K562 (cell line): ENCODE measurements around the gene DNAJB4. TPM values are rescaled to one million over a fixed set of nuclear protein-coding genes. Genes with fewer than 3 reads are reported as not detected.

Experiments
- BACH1 ChIP-seq: fragments of 200-800 bp; sonication (Bioruptor generic); IDR thresholded peaks from 2 replicates; pipeline ENCODE4 v1.6.1; 2016; ENCODE audit warnings: missing genetic modification characterization, missing compliant biosample characterization
- BMI1 ChIP-seq: fragments of 150-350 bp; IDR thresholded peaks from 2 replicates; pipeline ENCODE4 v1.6.1; 2014; ENCODE audit warnings: low read length
- DACH1 ChIP-seq: fragments of 450-650 bp; IDR thresholded peaks from 2 replicates; pipeline ENCODE4 v1.6.1; 2018; ENCODE audit not compliant: partially characterized antibody
- DDX20 ChIP-seq: fragments of 450-650 bp; IDR thresholded peaks from 2 replicates; pipeline ENCODE4 v1.6.1; 2016; ENCODE audit warnings: missing genetic modification characterization, low read depth, mild to moderate bottlenecking, missing compliant biosample characterization, moderate library complexity
- FIP1L1 ChIP-seq: fragments of 200-400 bp; formaldehyde crosslinking; IDR thresholded peaks from 2 replicates; pipeline ENCODE4 v1.6.1; 2018; ENCODE audit warnings: mild to moderate bottlenecking, low read depth, low read length; ENCODE audit not compliant: poor library complexity, severe bottlenecking
- FOSL1 ChIP-seq: fragments of 200-800 bp; sonication (Bioruptor generic); conservative IDR thresholded peaks from 2 replicates; pipeline ENCODE4 v1.6.1; 2016; ENCODE audit warnings: missing genetic modification characterization, missing compliant biosample characterization
- LEF1 ChIP-seq: fragments of 450-650 bp; IDR thresholded peaks from 2 replicates; pipeline ENCODE4 v1.6.1; 2016; ENCODE audit warnings: mild to moderate bottlenecking
- MEIS2 ChIP-seq: fragments of 450-650 bp; IDR thresholded peaks from 2 replicates; pipeline ENCODE4 v1.6.1; 2014; ENCODE audit warnings: mild to moderate bottlenecking; ENCODE audit not compliant: partially characterized antibody
- NCOA2 ChIP-seq, 2 experiments: fragments of 450-650 bp; IDR thresholded peaks; 2 replicates each; pipeline ENCODE4 v1.6.1; 2018; ENCODE audit warnings: mild to moderate bottlenecking in 2 of 2, moderate library complexity in 1 of 2; ENCODE audit not compliant: partially characterized antibody in 2 of 2
- NFIC ChIP-seq: fragments of 450-650 bp; IDR thresholded peaks from 2 replicates; pipeline ENCODE4 v1.6.1; 2017; ENCODE audit warnings: mild to moderate bottlenecking, inconsistent platforms
- SMARCA4 ChIP-seq: fragments of 450-650 bp; IDR thresholded peaks from 2 replicates; pipeline ENCODE4 v1.6.1; 2016
- ZNF316 ChIP-seq: fragments of 450-650 bp; IDR thresholded peaks from 2 replicates; pipeline ENCODE4 v1.6.1; 2016
- polyA plus RNA-seq, 8 experiments: library from polyadenylated mRNA; depleted of rRNA in 4 of 8; stranded (reverse) in 5 of 8; unstranded in 3 of 8; fragments of >200 nt; fragmentation: Nextera tagmentation in 2 of 8; fragmentation: Illumina TruSeq in 1 of 8; extraction: Ambion mirVana in 2 of 8; extraction: Trizol in 1 of 8; gene quantifications; 2 replicates each; pipeline versions ENCODE4 v1.2.1 to v1.2.3, GENCODE V29; 2011 to 2014; ENCODE audit warnings: inconsistent platforms in 1 of 8, missing spikeins in 1 of 8
- total RNA-seq, 7 experiments: library from RNA; depleted of rRNA in 6 of 7; stranded (reverse); fragments of >200 nt in 6 of 7; fragmentation: Illumina TruSeq in 2 of 7; extraction: Trizol in 2 of 7; gene quantifications; 2 replicates each; pipeline versions ENCODE4 v1.2.1 to v1.2.3, GENCODE V29; 2011 to 2021; ENCODE audit warnings: low replicate concordance in 1 of 7
- TF ChIP-seq, protein P1 (sequence below): fragments of 250-450 bp; sonication (Bioruptor Pico); IDR thresholded peaks from 2 replicates; pipeline ENCODE4 v1.4.0; 2020; ENCODE audit warnings: mild to moderate bottlenecking, moderate library complexity, borderline replicate concordance
- TF ChIP-seq, protein P2 (sequence below): IDR thresholded peaks from 2 replicates; pipeline ENCODE4 v1.6.1; 2012; ENCODE audit warnings: low read depth, low read length, improper control_type of control experiment, borderline replicate concordance
- TF ChIP-seq, protein P3 (sequence below): sonication (generic); formaldehyde crosslinking; IDR thresholded peaks from 2 replicates; pipeline ENCODE4 v1.8.0; 2022; ENCODE audit warnings: mild to moderate bottlenecking, missing genetic modification reagents, borderline replicate concordance
- TF ChIP-seq, protein P4 (sequence below): fragments of 250-450 bp; sonication (Bioruptor Pico); IDR thresholded peaks from 2 replicates; pipeline ENCODE4 v1.4.0; 2020; ENCODE audit warnings: mild to moderate bottlenecking, moderate library complexity
- TF ChIP-seq, protein P5 (sequence below): fragments of 450-650 bp; IDR thresholded peaks from 2 replicates; pipeline ENCODE4 v1.6.1; 2016

DNAJB4 gene
- total and polyA plus RNA-seq, 9 of the 15 experiments (the other 6 are each of a cell fraction or from before 2014, with no cell fraction given), result 8.5 to 27.7 (median 19.8) TPM

DNA sequence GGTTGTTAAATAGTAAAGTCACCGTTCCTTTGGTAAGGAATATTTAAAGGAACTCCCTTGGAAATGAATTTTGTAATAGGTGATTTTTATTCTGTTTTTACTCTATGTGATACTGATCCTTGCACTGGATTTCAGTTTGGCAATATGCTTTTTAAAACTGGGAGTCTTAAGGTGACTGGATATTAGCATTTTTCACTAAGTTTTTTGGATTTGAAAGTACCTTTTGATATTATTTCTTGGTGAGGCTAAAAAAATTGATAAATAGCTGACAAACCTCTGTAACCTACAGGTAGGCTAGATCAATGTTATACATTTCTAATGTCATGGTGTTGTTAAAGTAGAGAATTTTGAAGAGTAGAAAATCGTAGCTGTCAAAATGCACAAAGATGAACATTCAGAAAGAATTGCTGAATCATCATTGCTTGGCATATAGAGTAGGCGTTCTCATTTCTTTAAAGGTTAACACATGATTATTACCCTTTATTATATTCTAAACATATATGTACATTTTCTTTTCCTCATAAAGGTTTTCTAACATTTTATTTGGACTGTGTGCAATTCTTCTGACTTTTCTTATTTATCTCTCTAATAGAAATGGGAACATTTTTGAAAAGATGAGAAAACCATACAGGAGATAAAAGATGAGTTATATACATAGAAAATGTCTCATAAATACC, 1.5 kb upstream of the DNAJB4 start (continued):
- TF ChIP-seq FOSL1 (tag) (0 out of 2 replicates have a peak, but pooled peaks have one; percentile 5), LEF1 (no peak), DACH1 (no peak), BMI1 (no peak), MEIS2 (peak; percentile 46), DDX20 (no peak), NFIC (peak; percentile 27; the same call in 1 of the 2 replicates), ZNF316 (peak; percentile 100), BACH1 (peak; percentile 89), SMARCA4 (peak; percentile 79), FIP1L1 (no peak), NCOA2 (IDR thresholded peaks at IDR 0.05; ENCODE audit: partially characterized antibody in 2 of 2) (peak in 1 of 2 experiments; percentile 7)
- TF ChIP-seq, protein P1, sequence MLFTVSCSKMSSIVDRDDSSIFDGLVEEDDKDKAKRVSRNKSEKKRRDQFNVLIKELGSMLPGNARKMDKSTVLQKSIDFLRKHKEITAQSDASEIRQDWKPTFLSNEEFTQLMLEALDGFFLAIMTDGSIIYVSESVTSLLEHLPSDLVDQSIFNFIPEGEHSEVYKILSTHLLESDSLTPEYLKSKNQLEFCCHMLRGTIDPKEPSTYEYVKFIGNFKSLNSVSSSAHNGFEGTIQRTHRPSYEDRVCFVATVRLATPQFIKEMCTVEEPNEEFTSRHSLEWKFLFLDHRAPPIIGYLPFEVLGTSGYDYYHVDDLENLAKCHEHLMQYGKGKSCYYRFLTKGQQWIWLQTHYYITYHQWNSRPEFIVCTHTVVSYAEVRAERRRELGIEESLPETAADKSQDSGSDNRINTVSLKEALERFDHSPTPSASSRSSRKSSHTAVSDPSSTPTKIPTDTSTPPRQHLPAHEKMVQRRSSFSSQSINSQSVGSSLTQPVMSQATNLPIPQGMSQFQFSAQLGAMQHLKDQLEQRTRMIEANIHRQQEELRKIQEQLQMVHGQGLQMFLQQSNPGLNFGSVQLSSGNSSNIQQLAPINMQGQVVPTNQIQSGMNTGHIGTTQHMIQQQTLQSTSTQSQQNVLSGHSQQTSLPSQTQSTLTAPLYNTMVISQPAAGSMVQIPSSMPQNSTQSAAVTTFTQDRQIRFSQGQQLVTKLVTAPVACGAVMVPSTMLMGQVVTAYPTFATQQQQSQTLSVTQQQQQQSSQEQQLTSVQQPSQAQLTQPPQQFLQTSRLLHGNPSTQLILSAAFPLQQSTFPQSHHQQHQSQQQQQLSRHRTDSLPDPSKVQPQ (CRISPR knock-in tag), result no peak
- TF ChIP-seq, protein P2, sequence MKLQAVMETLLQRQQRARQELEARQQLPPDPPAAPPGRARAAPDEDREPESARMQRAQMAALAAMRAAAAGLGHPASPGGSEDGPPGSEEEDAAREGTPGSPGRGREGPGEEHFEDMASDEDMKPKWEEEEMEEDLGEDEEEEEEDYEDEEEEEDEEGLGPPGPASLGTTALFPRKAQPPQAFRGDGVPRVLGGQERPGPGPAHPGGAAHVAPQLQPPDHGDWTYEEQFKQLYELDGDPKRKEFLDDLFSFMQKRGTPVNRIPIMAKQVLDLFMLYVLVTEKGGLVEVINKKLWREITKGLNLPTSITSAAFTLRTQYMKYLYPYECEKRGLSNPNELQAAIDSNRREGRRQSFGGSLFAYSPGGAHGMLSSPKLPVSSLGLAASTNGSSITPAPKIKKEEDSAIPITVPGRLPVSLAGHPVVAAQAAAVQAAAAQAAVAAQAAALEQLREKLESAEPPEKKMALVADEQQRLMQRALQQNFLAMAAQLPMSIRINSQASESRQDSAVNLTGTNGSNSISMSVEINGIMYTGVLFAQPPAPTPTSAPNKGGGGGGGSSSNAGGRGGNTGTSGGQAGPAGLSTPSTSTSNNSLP, result 0 out of 2 replicates have a peak, but pooled peaks have one; percentile 4
- TF ChIP-seq, protein P3, sequence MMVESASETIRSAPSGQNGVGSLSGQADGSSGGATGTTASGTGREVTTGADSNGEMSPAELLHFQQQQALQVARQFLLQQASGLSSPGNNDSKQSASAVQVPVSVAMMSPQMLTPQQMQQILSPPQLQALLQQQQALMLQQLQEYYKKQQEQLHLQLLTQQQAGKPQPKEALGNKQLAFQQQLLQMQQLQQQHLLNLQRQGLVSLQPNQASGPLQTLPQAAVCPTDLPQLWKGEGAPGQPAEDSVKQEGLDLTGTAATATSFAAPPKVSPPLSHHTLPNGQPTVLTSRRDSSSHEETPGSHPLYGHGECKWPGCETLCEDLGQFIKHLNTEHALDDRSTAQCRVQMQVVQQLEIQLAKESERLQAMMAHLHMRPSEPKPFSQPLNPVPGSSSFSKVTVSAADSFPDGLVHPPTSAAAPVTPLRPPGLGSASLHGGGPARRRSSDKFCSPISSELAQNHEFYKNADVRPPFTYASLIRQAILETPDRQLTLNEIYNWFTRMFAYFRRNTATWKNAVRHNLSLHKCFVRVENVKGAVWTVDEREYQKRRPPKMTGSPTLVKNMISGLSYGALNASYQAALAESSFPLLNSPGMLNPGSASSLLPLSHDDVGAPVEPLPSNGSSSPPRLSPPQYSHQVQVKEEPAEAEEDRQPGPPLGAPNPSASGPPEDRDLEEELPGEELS (CRISPR knock-in tag), result no peak
- TF ChIP-seq, protein P4, sequence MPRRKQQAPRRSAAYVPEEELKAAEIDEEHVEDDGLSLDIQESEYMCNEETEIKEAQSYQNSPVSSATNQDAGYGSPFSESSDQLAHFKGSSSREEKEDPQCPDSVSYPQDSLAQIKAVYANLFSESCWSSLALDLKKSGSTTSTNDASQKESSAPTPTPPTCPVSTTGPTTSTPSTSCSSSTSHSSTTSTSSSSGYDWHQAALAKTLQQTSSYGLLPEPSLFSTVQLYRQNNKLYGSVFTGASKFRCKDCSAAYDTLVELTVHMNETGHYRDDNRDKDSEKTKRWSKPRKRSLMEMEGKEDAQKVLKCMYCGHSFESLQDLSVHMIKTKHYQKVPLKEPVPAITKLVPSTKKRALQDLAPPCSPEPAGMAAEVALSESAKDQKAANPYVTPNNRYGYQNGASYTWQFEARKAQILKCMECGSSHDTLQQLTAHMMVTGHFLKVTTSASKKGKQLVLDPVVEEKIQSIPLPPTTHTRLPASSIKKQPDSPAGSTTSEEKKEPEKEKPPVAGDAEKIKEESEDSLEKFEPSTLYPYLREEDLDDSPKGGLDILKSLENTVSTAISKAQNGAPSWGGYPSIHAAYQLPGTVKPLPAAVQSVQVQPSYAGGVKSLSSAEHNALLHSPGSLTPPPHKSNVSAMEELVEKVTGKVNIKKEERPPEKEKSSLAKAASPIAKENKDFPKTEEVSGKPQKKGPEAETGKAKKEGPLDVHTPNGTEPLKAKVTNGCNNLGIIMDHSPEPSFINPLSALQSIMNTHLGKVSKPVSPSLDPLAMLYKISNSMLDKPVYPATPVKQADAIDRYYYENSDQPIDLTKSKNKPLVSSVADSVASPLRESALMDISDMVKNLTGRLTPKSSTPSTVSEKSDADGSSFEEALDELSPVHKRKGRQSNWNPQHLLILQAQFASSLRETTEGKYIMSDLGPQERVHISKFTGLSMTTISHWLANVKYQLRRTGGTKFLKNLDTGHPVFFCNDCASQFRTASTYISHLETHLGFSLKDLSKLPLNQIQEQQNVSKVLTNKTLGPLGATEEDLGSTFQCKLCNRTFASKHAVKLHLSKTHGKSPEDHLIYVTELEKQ, result no peak
- TF ChIP-seq, protein P5, sequence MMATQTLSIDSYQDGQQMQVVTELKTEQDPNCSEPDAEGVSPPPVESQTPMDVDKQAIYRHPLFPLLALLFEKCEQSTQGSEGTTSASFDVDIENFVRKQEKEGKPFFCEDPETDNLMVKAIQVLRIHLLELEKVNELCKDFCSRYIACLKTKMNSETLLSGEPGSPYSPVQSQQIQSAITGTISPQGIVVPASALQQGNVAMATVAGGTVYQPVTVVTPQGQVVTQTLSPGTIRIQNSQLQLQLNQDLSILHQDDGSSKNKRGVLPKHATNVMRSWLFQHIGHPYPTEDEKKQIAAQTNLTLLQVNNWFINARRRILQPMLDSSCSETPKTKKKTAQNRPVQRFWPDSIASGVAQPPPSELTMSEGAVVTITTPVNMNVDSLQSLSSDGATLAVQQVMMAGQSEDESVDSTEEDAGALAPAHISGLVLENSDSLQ, result peak; percentile 45; the same call in 1 of the 2 replicates
